GM12878 (cell line): ENCODE data around the gene KLK8.

Experiments
- CEBPB ChIP-seq, 2 experiments: fragments of 150-350 bp in 1 of 2; IDR thresholded peaks; 2 replicates each; pipeline ENCODE4 v1.6.1; 2012 to 2014; ENCODE audit warnings: low read depth in 2 of 2, low read length in 2 of 2, borderline replicate concordance in 1 of 2, inconsistent platforms in 1 of 2
- CHD1 ChIP-seq: IDR thresholded peaks from 2 replicates; pipeline ENCODE4 v1.6.1; 2012; ENCODE audit warnings: low read depth, low read length, improper control_type of control experiment
- CREM ChIP-seq: IDR thresholded peaks from 2 replicates; pipeline ENCODE4 v1.6.1; 2014; ENCODE audit warnings: antibody characterized with exemption, low read depth
- EZH2 ChIP-seq: IDR thresholded peaks from 2 replicates; pipeline ENCODE4 v1.6.1; 2012; ENCODE audit warnings: low read depth, mild to moderate bottlenecking, control low read depth, inconsistent platforms, low read length, borderline replicate concordance; ENCODE audit not compliant: control insufficient read depth
- JUNB ChIP-seq: IDR thresholded peaks from 2 replicates; pipeline ENCODE4 v1.6.1; 2016; ENCODE audit warnings: antibody characterized with exemption, mild to moderate bottlenecking
- PBX3 ChIP-seq: IDR thresholded peaks from 2 replicates; pipeline ENCODE4 v1.6.1; 2011; ENCODE audit warnings: mild to moderate bottlenecking, low read depth, low read length, moderate library complexity; ENCODE audit not compliant: insufficient replicate concordance
- TARDBP ChIP-seq: IDR thresholded peaks from 2 replicates; pipeline ENCODE4 v1.6.1; 2016; ENCODE audit warnings: borderline replicate concordance
- TF ChIP-seq, protein P1 (sequence below): fragments of 450-650 bp; IDR thresholded peaks from 2 replicates; pipeline ENCODE4 v1.6.1; 2018; ENCODE audit warnings: borderline replicate concordance, mild to moderate bottlenecking; ENCODE audit not compliant: partially characterized antibody

- TF ChIP-seq CREM: no peak
- no peak for TF ChIP-seq EZH2
- TF ChIP-seq CHD1: no peak
- TF ChIP-seq CEBPB (IDR thresholded peaks at IDR 0.05; ENCODE audit: borderline replicate concordance in 1 of 2, low read depth in 2 of 2, low read length in 2 of 2): no peak
- TF ChIP-seq PBX3: no peak
- TF ChIP-seq, protein P1, sequence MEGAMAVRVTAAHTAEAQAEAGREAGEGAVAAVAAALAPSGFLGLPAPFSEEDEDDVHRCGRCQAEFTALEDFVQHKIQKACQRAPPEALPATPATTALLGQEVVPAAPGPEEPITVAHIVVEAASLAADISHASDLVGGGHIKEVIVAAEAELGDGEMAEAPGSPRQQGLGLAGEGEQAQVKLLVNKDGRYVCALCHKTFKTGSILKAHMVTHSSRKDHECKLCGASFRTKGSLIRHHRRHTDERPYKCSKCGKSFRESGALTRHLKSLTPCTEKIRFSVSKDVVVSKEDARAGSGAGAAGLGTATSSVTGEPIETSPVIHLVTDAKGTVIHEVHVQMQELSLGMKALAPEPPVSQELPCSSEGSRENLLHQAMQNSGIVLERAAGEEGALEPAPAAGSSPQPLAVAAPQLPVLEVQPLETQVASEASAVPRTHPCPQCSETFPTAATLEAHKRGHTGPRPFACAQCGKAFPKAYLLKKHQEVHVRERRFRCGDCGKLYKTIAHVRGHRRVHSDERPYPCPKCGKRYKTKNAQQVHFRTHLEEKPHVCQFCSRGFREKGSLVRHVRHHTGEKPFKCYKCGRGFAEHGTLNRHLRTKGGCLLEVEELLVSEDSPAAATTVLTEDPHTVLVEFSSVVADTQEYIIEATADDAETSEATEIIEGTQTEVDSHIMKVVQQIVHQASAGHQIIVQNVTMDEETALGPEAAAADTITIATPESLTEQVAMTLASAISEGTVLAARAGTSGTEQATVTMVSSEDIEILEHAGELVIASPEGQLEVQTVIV: no peak
- TF ChIP-seq JUNB: no peak
- TF ChIP-seq TARDBP: no peak
These were observed 33.3 kb upstream of the KLK8 start, which contains the start of gene KLK12 for GRCh38 chr19:51034704-51035103.
